Osteocyte (in vitro differentiated cells): ENCODE measurements around the gene CXorf38. TPM values are rescaled to one million over a fixed set of nuclear protein-coding genes. Genes with fewer than 3 reads are reported as not detected.
"Not testable (repeated sequence)": the region's sequence is repeated elsewhere in the genome, so short reads cannot be mapped to it uniquely, and the experiment has no call there.

ENCODE experiments used
- DNase-seq: peaks from one replicate; pipeline ENCODE4 v3.0.0; 2021; ENCODE audit warnings: mixed read lengths; ENCODE audit not compliant: unreplicated experiment; ENCODE audit errors: extremely low spot score
- H3K27ac Mint-ChIP-seq: one replicate; pipeline ENCODE4 v1.8.0; 2021; ENCODE audit warnings: mild to moderate bottlenecking, mixed read lengths; ENCODE audit not compliant: unreplicated experiment
- H3K27me3 Mint-ChIP-seq: one replicate; pipeline ENCODE4 v1.8.0; 2021; ENCODE audit warnings: mixed read lengths; ENCODE audit not compliant: unreplicated experiment
- H3K36me3 Mint-ChIP-seq: one replicate; pipeline ENCODE4 v1.8.0; 2021; ENCODE audit warnings: mixed read lengths; ENCODE audit not compliant: unreplicated experiment
- H3K4me1 Mint-ChIP-seq: one replicate; pipeline ENCODE4 v1.8.0; 2021; ENCODE audit warnings: mixed read lengths; ENCODE audit not compliant: unreplicated experiment
- H3K4me3 Mint-ChIP-seq: one replicate; pipeline ENCODE4 v1.8.0; 2021; ENCODE audit warnings: mild to moderate bottlenecking, moderate library complexity, mixed read lengths; ENCODE audit not compliant: unreplicated experiment
- H3K9me3 Mint-ChIP-seq: one replicate; pipeline ENCODE4 v1.8.0; 2021; ENCODE audit warnings: mixed read lengths; ENCODE audit not compliant: unreplicated experiment
- total RNA-seq: library from RNA; stranded (reverse); gene quantifications from 2 replicates; pipeline ENCODE4 v1.2.1, GENCODE V29; 2021
- TF ChIP-seq, protein P1 (sequence below): fragments of 200-600 bp; sonication (generic); IDR thresholded peaks from 2 replicates; pipeline ENCODE4 v1.5.0; 2021; ENCODE audit warnings: antibody characterized with exemption, mild to moderate bottlenecking, moderate library complexity

Gene CXorf38
- total RNA-seq, 1 donor from 2014 or later: 9.9 TPM

DNA sequence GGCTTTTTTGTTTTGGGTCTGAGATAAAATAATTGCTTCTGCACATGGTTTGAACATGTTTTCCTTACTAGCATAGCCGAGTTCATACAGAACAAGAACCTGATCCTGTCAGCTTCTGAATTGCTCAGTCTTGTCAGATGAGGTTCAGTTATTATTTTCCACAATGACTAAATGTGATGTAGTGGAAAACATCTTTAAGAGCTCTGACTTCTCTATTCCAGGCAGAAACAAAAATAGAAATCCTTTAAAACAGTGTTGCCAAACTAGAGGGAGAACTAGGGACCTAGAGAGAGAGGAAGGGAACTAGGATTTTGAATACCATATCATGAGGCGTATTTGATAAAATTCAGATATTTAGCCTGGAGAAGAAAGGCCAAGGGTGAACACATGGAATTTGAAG lies 64.5 kb downstream of the CXorf38 start:
- H3K9me3 Mint-ChIP-seq: peaks cover 8% of the 10 kb centered on the region
- H3K27me3 Mint-ChIP-seq: no peaks in the 10 kb centered on the region
- no peak overlapping the region for H3K27ac Mint-ChIP-seq
- H3K4me1 Mint-ChIP-seq: peaks cover 11% of the 10 kb centered on the region
- TF ChIP-seq, protein P1, sequence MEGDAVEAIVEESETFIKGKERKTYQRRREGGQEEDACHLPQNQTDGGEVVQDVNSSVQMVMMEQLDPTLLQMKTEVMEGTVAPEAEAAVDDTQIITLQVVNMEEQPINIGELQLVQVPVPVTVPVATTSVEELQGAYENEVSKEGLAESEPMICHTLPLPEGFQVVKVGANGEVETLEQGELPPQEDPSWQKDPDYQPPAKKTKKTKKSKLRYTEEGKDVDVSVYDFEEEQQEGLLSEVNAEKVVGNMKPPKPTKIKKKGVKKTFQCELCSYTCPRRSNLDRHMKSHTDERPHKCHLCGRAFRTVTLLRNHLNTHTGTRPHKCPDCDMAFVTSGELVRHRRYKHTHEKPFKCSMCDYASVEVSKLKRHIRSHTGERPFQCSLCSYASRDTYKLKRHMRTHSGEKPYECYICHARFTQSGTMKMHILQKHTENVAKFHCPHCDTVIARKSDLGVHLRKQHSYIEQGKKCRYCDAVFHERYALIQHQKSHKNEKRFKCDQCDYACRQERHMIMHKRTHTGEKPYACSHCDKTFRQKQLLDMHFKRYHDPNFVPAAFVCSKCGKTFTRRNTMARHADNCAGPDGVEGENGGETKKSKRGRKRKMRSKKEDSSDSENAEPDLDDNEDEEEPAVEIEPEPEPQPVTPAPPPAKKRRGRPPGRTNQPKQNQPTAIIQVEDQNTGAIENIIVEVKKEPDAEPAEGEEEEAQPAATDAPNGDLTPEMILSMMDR: no peak
- no peak for DNase-seq
- H3K4me3 Mint-ChIP-seq: peak overlapping the region; percentile 26
- no peaks in the 10 kb centered on the region for H3K36me3 Mint-ChIP-seq

DNA sequence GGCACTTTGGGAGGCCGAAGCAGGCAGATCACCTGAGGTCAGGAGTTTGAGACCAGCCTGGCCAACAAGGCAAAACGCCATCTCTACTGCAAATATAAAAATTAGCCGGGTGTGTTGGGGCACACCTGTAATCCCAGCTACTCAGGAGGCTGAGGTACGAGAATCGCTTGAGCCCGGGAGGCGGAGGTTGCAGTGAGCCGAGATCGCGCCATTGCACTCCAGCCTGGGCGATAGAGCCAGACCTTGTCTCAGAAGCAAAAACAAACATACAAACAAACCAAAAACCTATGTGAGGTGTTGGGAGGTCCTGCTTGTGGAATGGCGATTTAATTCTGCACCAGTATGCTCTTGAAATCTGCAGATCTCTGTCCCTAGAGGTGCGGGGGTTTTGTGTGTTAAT lies 65.2 kb downstream of the CXorf38 start:
- H3K27ac Mint-ChIP-seq: not testable (repeated sequence)

DNA sequence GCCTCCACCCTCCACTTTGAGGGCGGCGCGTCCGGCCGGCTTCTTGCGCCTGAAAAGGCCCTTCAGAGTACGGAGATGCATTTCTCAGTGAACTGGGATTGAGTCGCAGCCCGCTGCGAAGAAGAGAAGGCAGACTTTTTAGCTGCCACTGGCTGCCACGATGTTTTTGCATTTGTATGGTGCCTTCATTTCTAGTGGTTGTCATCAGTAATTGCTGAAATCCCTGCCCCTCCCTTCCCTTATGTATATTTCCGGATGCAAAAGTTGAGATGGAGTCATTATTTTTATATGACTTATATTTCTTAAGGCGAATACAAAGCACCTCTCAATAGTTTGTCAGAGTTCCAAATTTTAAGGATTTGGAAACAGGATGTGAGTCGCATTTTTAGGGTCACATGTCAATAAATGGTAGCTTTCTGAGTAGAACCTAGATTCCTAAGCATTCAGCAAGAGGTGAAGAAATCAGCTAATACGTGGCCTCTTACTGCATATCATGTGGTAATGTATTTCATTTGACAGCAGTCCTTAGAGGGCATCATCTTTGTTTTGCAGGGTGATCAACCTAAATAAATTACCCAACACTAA lies 65.9 kb downstream of the CXorf38 start:
- Mint-ChIP-seq H3K4me1 (peaks cover 9% of the 10 kb centered on the region), H3K4me3 (peak overlapping the region; percentile 71), H3K9me3 (peaks cover 8% of the 10 kb centered on the region), H3K36me3 (no peaks in the 10 kb centered on the region), H3K27ac (peak overlapping the region; percentile 23), H3K27me3 (no peaks in the 10 kb centered on the region)
- TF ChIP-seq, protein P1: no peak
- DNase-seq: no peak

More for the DNA sequence above, 65.2 kb downstream of the CXorf38 start:
- not testable (repeated sequence) for H3K36me3 Mint-ChIP-seq, H3K9me3 Mint-ChIP-seq, H3K27me3 Mint-ChIP-seq, DNase-seq, H3K4me1 Mint-ChIP-seq
- peak overlapping the region; percentile 26 for H3K4me3 Mint-ChIP-seq

DNA sequence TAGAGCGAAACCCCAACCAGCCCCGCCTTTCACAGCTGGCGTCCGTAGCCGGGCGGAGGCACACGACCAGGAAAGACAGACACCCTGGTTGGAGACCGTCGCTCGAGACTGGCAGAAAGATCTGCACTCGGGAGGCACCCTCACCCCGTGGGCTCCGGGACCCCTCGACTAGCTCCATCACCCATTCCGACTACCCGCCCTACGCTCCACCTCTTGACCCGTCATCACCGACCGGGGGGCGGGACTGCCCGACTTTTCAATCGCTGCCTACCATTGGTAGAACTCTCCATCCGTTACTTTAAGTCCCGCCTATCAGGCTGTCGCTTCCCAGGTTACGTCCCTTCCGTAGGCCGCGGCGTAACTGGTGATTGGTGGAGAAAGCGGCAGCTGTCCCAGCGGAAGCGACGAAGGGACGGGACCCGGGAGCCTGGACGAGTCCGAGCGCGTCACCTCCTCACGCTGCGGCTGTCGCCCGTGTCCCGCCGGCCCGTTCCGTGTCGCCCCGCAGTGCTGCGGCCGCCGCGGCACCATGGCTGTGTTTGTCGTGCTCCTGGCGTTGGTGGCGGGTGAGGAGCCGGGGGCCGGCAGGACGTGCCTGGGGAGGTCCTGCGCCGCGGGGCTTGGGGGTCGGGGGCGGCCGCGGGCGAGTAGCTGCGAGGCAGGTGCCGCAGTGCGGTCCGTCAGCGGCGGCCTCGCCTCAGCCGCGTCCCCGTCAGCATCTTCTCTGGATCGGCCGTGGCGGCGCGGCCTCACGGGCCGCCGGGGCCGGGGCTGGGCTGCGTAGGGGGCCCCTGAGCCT lies 66.6 kb downstream of the CXorf38 start, which contains the start of gene ATP6AP2:
Gene ATP6AP2, plus strand, starts transcription at position 434 of the 799 bp plus-strand sequence. Its CDS starts 96 bp downstream, at position 530.
- Mint-ChIP-seq H3K36me3 (no peaks in the 10 kb centered on the region), H3K4me1 (peaks cover 9% of the 10 kb centered on the region), H3K9me3 (peaks cover 8% of the 10 kb centered on the region), H3K4me3 (peak within 1 kb of the TSS; percentile 84), H3K27me3 (no peaks in the 10 kb centered on the region), H3K27ac (peak within 1 kb of the TSS; percentile 88)
- TF ChIP-seq, protein P1: no peak
- DNase-seq: peak; percentile 95

DNA sequence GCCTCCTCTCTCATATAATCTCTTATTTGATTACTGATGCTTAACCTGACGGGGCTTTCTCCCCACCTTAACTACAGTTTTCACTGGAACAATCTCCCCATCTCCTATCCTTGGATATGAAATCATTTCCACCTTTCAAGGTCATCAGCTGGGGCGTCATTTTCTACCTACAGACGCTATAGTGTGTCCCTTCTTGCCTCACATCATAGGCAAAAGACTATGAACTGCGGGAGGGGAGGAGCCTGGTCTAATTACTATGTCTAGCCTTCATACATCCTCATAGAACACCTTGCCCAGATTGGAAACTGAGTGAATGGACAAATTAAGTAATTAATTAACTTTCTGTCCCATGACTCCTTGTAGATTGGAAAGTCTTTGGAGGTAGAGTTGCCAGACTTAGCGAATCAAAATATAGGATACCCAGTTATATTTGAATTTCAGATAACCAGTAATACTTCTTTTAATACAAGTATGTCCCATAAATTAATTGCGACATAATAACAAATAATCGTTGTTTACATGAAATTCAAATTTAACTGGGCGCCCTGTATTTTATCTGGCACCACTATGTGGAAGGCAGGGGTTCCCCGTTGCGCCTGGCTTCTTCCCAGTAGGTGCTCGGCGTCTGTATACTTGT lies 67.3 kb downstream of the CXorf38 start:
- DNase-seq: no peak
- Mint-ChIP-seq H3K9me3 (peaks cover 8% of the 10 kb centered on the region), H3K27ac (peak overlapping the region; percentile 88), H3K27me3 (no peaks in the 10 kb centered on the region), H3K4me3 (peak overlapping the region; percentile 84), H3K4me1 (peaks cover 9% of the 10 kb centered on the region), H3K36me3 (no peaks in the 10 kb centered on the region)
- TF ChIP-seq, protein P1: no peak
